MM.1S (cell line): ENCODE measurements around the gene TRMT10A.

Experiments used
- DNase-seq: peaks from one replicate; pipeline ENCODE4 v3.0.0-alpha.2; 2015
- H2AFZ ChIP-seq: fragments of 300-600 bp; sonication (generic); 2 replicates; pipeline ENCODE4 v1.6.0; 2016; ENCODE audit warnings: antibody characterized with exemption, low read length
- H3F3A ChIP-seq: fragments of 300-600 bp; sonication (generic); 2 replicates; pipeline ENCODE4 v1.6.1; 2016; ENCODE audit warnings: mild to moderate bottlenecking, antibody characterized with exemption, low read length, moderate library complexity, mixed read lengths; ENCODE audit not compliant: insufficient read depth
- H3K27ac ChIP-seq: fragments of 300-600 bp; sonication (generic); 2 replicates; pipeline ENCODE4 v1.5.1; 2016; ENCODE audit warnings: mild to moderate bottlenecking, low read length
- H3K27me3 ChIP-seq: fragments of 300-600 bp; sonication (generic); replicated peaks from 2 replicates; pipeline ENCODE4 v1.6.0; 2016; ENCODE audit warnings: low read length; ENCODE audit not compliant: insufficient read depth
- H3K36me3 ChIP-seq: fragments of 300-600 bp; sonication (generic); replicated peaks from 2 replicates; pipeline ENCODE4 v1.6.1; 2016; ENCODE audit warnings: mild to moderate bottlenecking, low read length, mixed read lengths; ENCODE audit not compliant: insufficient read depth
- H3K4me1 ChIP-seq: fragments of 300-600 bp; sonication (generic); 2 replicates; pipeline ENCODE4 v1.6.1; 2016; ENCODE audit warnings: low read length, mixed read lengths
- H3K4me2 ChIP-seq: fragments of 300-600 bp; sonication (generic); 2 replicates; pipeline ENCODE4 v1.6.0; 2016; ENCODE audit warnings: low read depth, low read length
- H3K4me3 ChIP-seq: fragments of 300-600 bp; sonication (generic); 2 replicates; pipeline ENCODE4 v1.5.1; 2016; ENCODE audit warnings: low read length, mixed read lengths
- H3K79me2 ChIP-seq: fragments of 300-600 bp; sonication (generic); 2 replicates; pipeline ENCODE4 v1.6.1; 2016; ENCODE audit warnings: mixed run types, low read length, mixed read lengths
- H3K9ac ChIP-seq: fragments of 300-600 bp; sonication (generic); 2 replicates; pipeline ENCODE4 v1.6.1; 2016; ENCODE audit warnings: low read length, mixed read lengths
- H3K9me2 ChIP-seq: fragments of 300-600 bp; sonication (generic); replicated peaks from 2 replicates; pipeline ENCODE4 v1.6.1; 2016; ENCODE audit warnings: mild to moderate bottlenecking, low read length, mixed read lengths; ENCODE audit not compliant: insufficient read depth
- H3K9me3 ChIP-seq: fragments of 300-600 bp; sonication (generic); replicated peaks from 2 replicates; pipeline ENCODE4 v1.6.1; 2016; ENCODE audit warnings: mild to moderate bottlenecking, low read length, mixed read lengths; ENCODE audit not compliant: insufficient read depth
- H4K20me1 ChIP-seq: fragments of 300-600 bp; sonication (generic); 2 replicates; pipeline ENCODE4 v1.6.1; 2016; ENCODE audit warnings: mild to moderate bottlenecking, low read length, moderate library complexity, mixed read lengths; ENCODE audit not compliant: insufficient read depth
- CTCF ChIP-seq: fragments of 300-600 bp; sonication (generic); IDR thresholded peaks from 2 replicates; pipeline ENCODE4 v1.5.1; 2016; ENCODE audit warnings: antibody characterized with exemption, low read length, mixed read lengths
- EZH2 ChIP-seq: fragments of 300-600 bp; sonication (generic); optimal IDR thresholded peaks from 2 replicates; pipeline ENCODE3; 2017; ENCODE audit warnings: low read depth, mild to moderate bottlenecking, antibody characterized with exemption, low read length, mixed read lengths
- EZH2phosphoT487 ChIP-seq: fragments of 300-600 bp; sonication (generic); IDR thresholded peaks from 2 replicates; pipeline ENCODE4 v1.6.1; 2018; ENCODE audit warnings: antibody characterized with exemption, low read length

The TRMT10A gene

GRCh38 chr4:99507349-99507748, 56.5 kb downstream of the TRMT10A start:
- H3K27ac ChIP-seq = no peak overlapping the region
- H3K9me3 ChIP-seq = no peaks in the 10 kb centered on the region
- H3K4me3 ChIP-seq = no peak overlapping the region
- DNase-seq = no peak
- H3K4me2 ChIP-seq = no peak overlapping the region
- H3F3A ChIP-seq = no peaks in the 10 kb centered on the region
- no peak overlapping the region for H3K9ac ChIP-seq
- no peaks in the 10 kb centered on the region for H3K79me2 ChIP-seq
- H3K4me1 ChIP-seq = no peaks in the 10 kb centered on the region
- H3K36me3 ChIP-seq = no peaks in the 10 kb centered on the region
- H3K27me3 ChIP-seq = no peaks in the 10 kb centered on the region
- no peaks in the 10 kb centered on the region for H4K20me1 ChIP-seq
- no peaks in the 10 kb centered on the region for H3K9me2 ChIP-seq
- H2AFZ ChIP-seq = no peak overlapping the region
- no peak for TF ChIP-seq CTCF
- TF ChIP-seq EZH2 = no peak
- TF ChIP-seq EZH2phosphoT487 = no peak

GRCh38 chr4:99506781-99507180, 57.1 kb downstream of the TRMT10A start:
- Histone ChIP-seq H3K4me1 (no peaks in the 10 kb centered on the region), H3K9me2 (no peaks in the 10 kb centered on the region), H3F3A (no peaks in the 10 kb centered on the region), H2AFZ (no peak overlapping the region), H3K9me3 (no peaks in the 10 kb centered on the region), H3K36me3 (no peaks in the 10 kb centered on the region), H3K79me2 (no peaks in the 10 kb centered on the region), H3K4me2 (no peak overlapping the region), H3K27ac (no peak overlapping the region), H3K27me3 (no peaks in the 10 kb centered on the region), H4K20me1 (no peaks in the 10 kb centered on the region), H3K4me3 (no peak overlapping the region), H3K9ac (no peak overlapping the region)
- TF ChIP-seq EZH2 (no peak), EZH2phosphoT487 (no peak), CTCF (no peak)
- no peak for DNase-seq

GRCh38 chr4:99504804-99505502, 58.9 kb downstream of the TRMT10A start:
- H3K4me1 ChIP-seq = no peaks in the 10 kb centered on the region
- H3K9me3 ChIP-seq = no peaks in the 10 kb centered on the region
- no peak overlapping the region for H3K4me3 ChIP-seq
- no peaks in the 10 kb centered on the region for H4K20me1 ChIP-seq
- no peak overlapping the region for H2AFZ ChIP-seq
- H3K27ac ChIP-seq = no peak overlapping the region
- H3K27me3 ChIP-seq = no peaks in the 10 kb centered on the region
- H3K36me3 ChIP-seq = no peaks in the 10 kb centered on the region
- H3F3A ChIP-seq = no peaks in the 10 kb centered on the region
- no peak for TF ChIP-seq CTCF
- no peak for TF ChIP-seq EZH2
- TF ChIP-seq EZH2phosphoT487 = no peak
- no peak overlapping the region for H3K9ac ChIP-seq
- no peak overlapping the region for H3K4me2 ChIP-seq
- H3K9me2 ChIP-seq = no peaks in the 10 kb centered on the region
- H3K79me2 ChIP-seq = no peaks in the 10 kb centered on the region
- no peak for DNase-seq
